Prostate gland (tissue), 2 donors: Measurements from ENCODE around the gene GATAD1. TPM values are rescaled to one million over a fixed set of nuclear protein-coding genes. Genes with fewer than 3 reads are reported as not detected.

Experiments used
- DNase-seq: peaks from one replicate; pipeline ENCODE4 v3.0.0-alpha.2; 2019; ENCODE audit warnings: low spot score
- H3K27ac ChIP-seq, 2 donors: fragments of 200-600 bp; sonication (generic); 2 replicates each; pipeline ENCODE4 v1.5.1; 2017 to 2019
- H3K27me3 ChIP-seq: fragments of 200-600 bp; sonication (generic); replicated peaks from 2 replicates; pipeline ENCODE4 v1.5.1; 2019; ENCODE audit not compliant: insufficient read depth
- H3K36me3 ChIP-seq, 2 donors: fragments of 200-600 bp; sonication (generic); 1 replicate in 1 of 2; 2 replicates in 1 of 2; pipeline versions ENCODE4 v1.5.1 to v1.8.1; 2017 to 2019
- H3K4me1 ChIP-seq: fragments of 200-600 bp; sonication (generic); replicated peaks from 2 replicates; pipeline ENCODE4 v1.5.1; 2019
- H3K4me3 ChIP-seq, 2 donors: fragments of 200-600 bp; sonication (generic); 2 replicates each; pipeline ENCODE4 v1.5.1; 2017 to 2019
- H3K9me3 ChIP-seq: fragments of 200-600 bp; sonication (generic); 2 replicates; pipeline ENCODE4 v1.5.1; 2017
- POLR2A ChIP-seq: fragments of 450-650 bp; IDR thresholded peaks from one replicate; pipeline ENCODE4 v1.6.1; 2016; ENCODE audit warnings: antibody characterized with exemption, mild to moderate bottlenecking
- POLR2AphosphoS5 ChIP-seq: sonication (generic); formaldehyde crosslinking; IDR thresholded peaks from one replicate; pipeline ENCODE4 v1.6.1; 2017; ENCODE audit warnings: antibody characterized with exemption
- WGBS: methylation state at CpG from one replicate; pipeline ENCODE4 v1.1.5; 2018; 5-methylcytosine and 5-hydroxymethylcytosine counted together
- intact Hi-C: fragments of 100-400 bp; cut with DNase I; formaldehyde crosslinking; loops from one replicate; pipeline ENCODE4 v1.14.2; 2022
- total RNA-seq, 2 donors: library from RNA; depleted of rRNA; stranded (reverse); fragments of >200 nt; gene quantifications; one replicate each; pipeline ENCODE4 v1.1.0, GENCODE V29; 2016
- TF ChIP-seq, protein P1 (sequence below), 4 experiments: fragments of 200-600 bp in 2 of 4; fragments of 450-650 bp in 2 of 4; sonication (generic) in 2 of 4; IDR thresholded peaks; 1 replicate in 3 of 4; 2 replicates in 1 of 4; pipeline ENCODE4 v1.5.1; 2016 to 2019; ENCODE audit warnings: antibody characterized with exemption in 4 of 4, mild to moderate bottlenecking in 2 of 4, moderate library complexity in 2 of 4

The GATAD1 gene, protein sequence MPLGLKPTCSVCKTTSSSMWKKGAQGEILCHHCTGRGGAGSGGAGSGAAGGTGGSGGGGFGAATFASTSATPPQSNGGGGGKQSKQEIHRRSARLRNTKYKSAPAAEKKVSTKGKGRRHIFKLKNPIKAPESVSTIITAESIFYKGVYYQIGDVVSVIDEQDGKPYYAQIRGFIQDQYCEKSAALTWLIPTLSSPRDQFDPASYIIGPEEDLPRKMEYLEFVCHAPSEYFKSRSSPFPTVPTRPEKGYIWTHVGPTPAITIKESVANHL
- 10 to 100 TPM; 26.9 to 56.3 TPM for total RNA-seq

GRCh38 chr7:92447345-92448204, at the start of gene GATAD1:
Gene GATAD1, plus strand, starts transcription at chr7:92447482. Its CDS starts 248 bp downstream, at chr7:92447730.
- TF ChIP-seq POLR2AphosphoS5 (peak; percentile 93), POLR2A (peak; percentile 78)
- TF ChIP-seq, protein P1, sequence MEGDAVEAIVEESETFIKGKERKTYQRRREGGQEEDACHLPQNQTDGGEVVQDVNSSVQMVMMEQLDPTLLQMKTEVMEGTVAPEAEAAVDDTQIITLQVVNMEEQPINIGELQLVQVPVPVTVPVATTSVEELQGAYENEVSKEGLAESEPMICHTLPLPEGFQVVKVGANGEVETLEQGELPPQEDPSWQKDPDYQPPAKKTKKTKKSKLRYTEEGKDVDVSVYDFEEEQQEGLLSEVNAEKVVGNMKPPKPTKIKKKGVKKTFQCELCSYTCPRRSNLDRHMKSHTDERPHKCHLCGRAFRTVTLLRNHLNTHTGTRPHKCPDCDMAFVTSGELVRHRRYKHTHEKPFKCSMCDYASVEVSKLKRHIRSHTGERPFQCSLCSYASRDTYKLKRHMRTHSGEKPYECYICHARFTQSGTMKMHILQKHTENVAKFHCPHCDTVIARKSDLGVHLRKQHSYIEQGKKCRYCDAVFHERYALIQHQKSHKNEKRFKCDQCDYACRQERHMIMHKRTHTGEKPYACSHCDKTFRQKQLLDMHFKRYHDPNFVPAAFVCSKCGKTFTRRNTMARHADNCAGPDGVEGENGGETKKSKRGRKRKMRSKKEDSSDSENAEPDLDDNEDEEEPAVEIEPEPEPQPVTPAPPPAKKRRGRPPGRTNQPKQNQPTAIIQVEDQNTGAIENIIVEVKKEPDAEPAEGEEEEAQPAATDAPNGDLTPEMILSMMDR (IDR thresholded peaks at IDR 0.05) = peak; percentile 86 to 98 (median 94)
- Histone ChIP-seq H3K4me3 (peak within 1 kb of the TSS; percentile 98 to 99), H3K27me3 (no peaks in the 10 kb centered on the region), H3K27ac (peak within 1 kb of the TSS; percentile 97), H3K36me3 (no peaks in the 10 kb centered on the region), H3K4me1 (no peaks in the 10 kb centered on the region), H3K9me3 (no peaks in the 10 kb centered on the region)
- under 1% methylated on average over 83 of the region's 87 CpGs for WGBS
- DNase-seq = peak; percentile 93
- intact Hi-C loops = loop anchor here (2.0 to 5.0 kb wide), 2 partner anchors 313 to 570 kb away; partner anchors contain the start of gene CYP51A1

GRCh38 chr7:92397542-92397941, 49.7 kb upstream of the GATAD1 start:
- Histone ChIP-seq H3K27ac (no peak overlapping the region), H3K27me3 (no peaks in the 10 kb centered on the region), H3K4me3 (no peak overlapping the region), H3K4me1 (no peaks in the 10 kb centered on the region), H3K9me3 (no peaks in the 10 kb centered on the region), H3K36me3 (no peaks in the 10 kb centered on the region)
- intact Hi-C loops = no loop called here
- TF ChIP-seq POLR2AphosphoS5 (no peak), POLR2A (no peak)
- TF ChIP-seq, protein P1 (IDR thresholded peaks at IDR 0.05) = no peak
- no peak for DNase-seq
- 86% methylated on average over 6 of the region's 6 CpGs for WGBS

DNA sequence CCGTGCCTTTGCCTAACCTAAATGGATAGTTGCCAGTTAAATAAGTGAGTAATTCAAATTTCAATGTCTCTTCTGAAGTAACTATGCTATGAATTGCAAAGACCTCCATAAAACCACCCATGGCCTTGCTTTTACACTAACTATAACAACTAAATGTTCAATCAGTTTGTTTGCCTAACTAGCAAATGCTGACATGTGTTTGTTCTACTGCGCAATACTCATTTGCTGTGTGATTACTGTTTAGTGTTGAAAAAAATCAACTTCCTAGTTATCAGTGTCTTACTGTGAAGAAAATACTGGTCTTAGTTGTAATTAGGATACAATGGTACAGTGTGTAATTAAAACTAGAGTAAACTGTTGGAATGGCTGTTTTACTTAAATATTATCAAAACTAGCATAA, 47.3 kb upstream of the GATAD1 start:
- no peaks in the 10 kb centered on the region for H3K36me3 ChIP-seq
- no peak for DNase-seq
- H3K4me3 ChIP-seq = no peak overlapping the region
- no peaks in the 10 kb centered on the region for H3K27me3 ChIP-seq
- H3K9me3 ChIP-seq = no peaks in the 10 kb centered on the region
- no peak for TF ChIP-seq POLR2A
- TF ChIP-seq, protein P1 (IDR thresholded peaks at IDR 0.05) = no peak
- no peak for TF ChIP-seq POLR2AphosphoS5
- H3K27ac ChIP-seq = no peak overlapping the region
- 83% methylated on average over 2 of the region's 2 CpGs for WGBS
- intact Hi-C loops = no loop called here
- H3K4me1 ChIP-seq = no peaks in the 10 kb centered on the region

- no peak overlapping the region for H3K27ac ChIP-seq
- peak; percentile 36 for DNase-seq
- H3K4me3 ChIP-seq = no peak overlapping the region
- H3K27me3 ChIP-seq = no peaks in the 10 kb centered on the region
- no peaks in the 10 kb centered on the region for H3K36me3 ChIP-seq
- no peaks in the 10 kb centered on the region for H3K9me3 ChIP-seq
- intact Hi-C loops = no loop called here
- WGBS = 47% methylated on average over 4 of the region's 4 CpGs
- TF ChIP-seq POLR2AphosphoS5 (peak; percentile 37), POLR2A (no peak)
- no peaks in the 10 kb centered on the region for H3K4me1 ChIP-seq
Measured at GRCh38 chr7:92402920-92403759, 44.1 kb upstream of the GATAD1 start.

DNA sequence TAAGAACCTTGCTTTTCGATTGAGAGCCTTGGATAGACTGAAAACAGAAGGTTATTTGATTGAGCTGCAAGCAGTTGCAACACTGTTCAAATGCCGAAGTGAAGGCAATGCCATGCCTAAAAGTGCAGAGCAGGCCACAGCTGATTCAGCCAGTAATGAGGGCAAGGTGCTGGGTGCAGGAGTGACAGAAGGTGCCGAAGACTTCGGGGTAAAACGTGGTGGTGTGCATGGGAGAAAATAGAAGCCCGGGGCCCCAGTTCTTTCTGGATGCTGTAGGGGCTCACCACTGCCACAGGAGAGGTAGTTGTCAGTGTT, 43.6 kb upstream of the GATAD1 start:
- Histone ChIP-seq H3K4me1 (no peaks in the 10 kb centered on the region), H3K27me3 (no peaks in the 10 kb centered on the region), H3K4me3 (no peak overlapping the region), H3K9me3 (no peaks in the 10 kb centered on the region), H3K36me3 (no peaks in the 10 kb centered on the region), H3K27ac (no peak overlapping the region)
- no peak for DNase-seq
- TF ChIP-seq, protein P1 (IDR thresholded peaks at IDR 0.05) = no peak
- TF ChIP-seq POLR2AphosphoS5 (no peak), POLR2A (no peak)
- intact Hi-C loops = no loop called here
- WGBS = 87% methylated on average over 6 of the region's 6 CpGs
